AG10803 (cell line): ENCODE data around the gene PPARG.

Source experiments
- DNase-seq: peaks from one replicate; pipeline ENCODE4 v3.0.0; 2010; ENCODE audit warnings: low read depth
- H3K4me3 ChIP-seq: 2 replicates; pipeline ENCODE4 v1.5.1; 2011; ENCODE audit warnings: mild to moderate bottlenecking, low read length, control low read depth
- TF ChIP-seq, protein P1 (sequence below): conservative IDR thresholded peaks from 2 replicates; pipeline ENCODE4 v1.5.1; 2011; ENCODE audit warnings: mild to moderate bottlenecking, low read length, control low read depth, inconsistent platforms

Gene PPARG

DNA sequence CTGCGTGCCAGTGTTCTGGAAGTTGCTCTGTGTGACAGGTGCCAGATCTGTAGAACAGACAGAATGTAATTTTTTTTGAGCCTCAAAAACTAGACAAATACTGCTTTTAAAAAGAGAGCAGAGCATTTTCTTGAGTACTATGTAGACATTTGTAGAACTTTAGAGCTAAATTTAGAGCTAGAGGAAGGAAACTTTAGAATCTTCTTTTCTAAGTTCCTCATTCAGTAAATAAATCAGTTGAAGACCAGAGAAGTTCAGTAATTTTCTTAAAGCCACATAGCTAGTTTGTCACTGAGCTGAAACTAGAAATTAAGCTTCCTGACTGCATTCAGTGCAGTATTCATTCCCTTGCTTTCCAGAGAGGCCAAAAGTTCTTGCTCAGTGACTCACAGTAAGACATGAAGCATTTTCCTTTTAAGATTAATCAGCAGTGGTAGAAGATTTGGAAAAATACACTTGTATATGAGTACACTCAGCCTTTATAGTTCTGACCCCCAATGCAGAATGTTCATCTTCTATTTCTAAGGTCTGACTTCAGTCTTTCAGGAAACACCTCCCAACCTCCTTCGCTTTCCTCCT lies 111.8 kb downstream of the PPARG start:
- no peak overlapping the region for H3K4me3 ChIP-seq
- TF ChIP-seq, protein P1, sequence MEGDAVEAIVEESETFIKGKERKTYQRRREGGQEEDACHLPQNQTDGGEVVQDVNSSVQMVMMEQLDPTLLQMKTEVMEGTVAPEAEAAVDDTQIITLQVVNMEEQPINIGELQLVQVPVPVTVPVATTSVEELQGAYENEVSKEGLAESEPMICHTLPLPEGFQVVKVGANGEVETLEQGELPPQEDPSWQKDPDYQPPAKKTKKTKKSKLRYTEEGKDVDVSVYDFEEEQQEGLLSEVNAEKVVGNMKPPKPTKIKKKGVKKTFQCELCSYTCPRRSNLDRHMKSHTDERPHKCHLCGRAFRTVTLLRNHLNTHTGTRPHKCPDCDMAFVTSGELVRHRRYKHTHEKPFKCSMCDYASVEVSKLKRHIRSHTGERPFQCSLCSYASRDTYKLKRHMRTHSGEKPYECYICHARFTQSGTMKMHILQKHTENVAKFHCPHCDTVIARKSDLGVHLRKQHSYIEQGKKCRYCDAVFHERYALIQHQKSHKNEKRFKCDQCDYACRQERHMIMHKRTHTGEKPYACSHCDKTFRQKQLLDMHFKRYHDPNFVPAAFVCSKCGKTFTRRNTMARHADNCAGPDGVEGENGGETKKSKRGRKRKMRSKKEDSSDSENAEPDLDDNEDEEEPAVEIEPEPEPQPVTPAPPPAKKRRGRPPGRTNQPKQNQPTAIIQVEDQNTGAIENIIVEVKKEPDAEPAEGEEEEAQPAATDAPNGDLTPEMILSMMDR: no peak
- DNase-seq: peak; percentile 56

DNA sequence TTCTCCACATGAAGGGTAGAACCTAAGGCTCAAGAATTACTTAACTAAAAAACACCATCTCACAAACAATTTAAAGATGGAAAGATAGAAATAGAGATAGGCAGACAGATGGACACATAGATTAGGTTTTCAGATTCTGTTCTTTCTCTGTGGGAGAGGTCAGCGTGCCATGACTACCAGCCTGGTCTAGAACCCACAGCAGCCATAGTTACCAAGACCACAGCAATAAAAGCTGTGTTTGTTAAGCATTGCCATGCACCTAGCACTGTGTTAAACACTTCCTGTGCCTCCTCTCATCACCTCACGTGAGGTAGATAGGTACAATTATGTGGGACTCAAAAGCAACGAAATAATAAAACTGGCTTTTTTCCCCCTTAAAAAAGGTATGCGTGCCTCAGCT lies 112.3 kb downstream of the PPARG start:
- no peak overlapping the region for H3K4me3 ChIP-seq
- TF ChIP-seq, protein P1: no peak
- DNase-seq: no peak

DNA sequence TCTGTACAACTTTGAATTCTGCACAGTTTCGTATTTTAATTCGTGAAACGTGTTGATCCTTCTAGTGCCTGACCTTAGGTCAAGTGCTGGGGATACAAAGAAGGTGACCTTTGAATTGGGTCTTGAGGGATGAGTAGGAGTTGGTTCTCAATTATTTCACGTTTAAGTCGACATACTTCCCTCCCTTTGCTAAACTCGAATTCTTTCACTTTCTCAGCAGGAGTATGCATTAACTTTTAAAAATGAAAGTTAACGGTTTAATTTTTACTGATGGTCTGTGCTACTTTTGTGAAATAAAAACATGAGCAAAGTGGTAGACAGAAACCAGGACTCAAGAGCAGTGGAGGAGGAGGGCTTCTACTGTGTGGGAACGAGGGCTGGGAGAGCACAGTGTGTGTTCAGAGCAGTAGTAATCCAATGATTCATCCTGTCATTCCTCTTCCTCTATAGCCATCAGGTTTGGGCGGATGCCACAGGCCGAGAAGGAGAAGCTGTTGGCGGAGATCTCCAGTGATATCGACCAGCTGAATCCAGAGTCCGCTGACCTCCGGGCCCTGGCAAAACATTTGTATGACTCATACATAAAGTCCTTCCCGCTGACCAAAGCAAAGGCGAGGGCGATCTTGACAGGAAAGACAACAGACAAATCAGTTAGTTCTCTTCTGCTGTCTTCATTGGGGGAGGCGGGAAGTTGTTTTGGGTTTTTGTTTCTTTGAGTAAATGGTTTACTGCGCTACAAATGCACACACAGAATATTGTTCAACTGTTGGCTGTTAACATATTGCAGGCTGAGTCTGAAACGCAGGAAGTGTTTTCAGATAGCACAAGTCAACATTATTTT lies 116.8 kb downstream of the PPARG start:
- no peak for DNase-seq
- TF ChIP-seq, protein P1: no peak
- no peak overlapping the region for H3K4me3 ChIP-seq

DNA sequence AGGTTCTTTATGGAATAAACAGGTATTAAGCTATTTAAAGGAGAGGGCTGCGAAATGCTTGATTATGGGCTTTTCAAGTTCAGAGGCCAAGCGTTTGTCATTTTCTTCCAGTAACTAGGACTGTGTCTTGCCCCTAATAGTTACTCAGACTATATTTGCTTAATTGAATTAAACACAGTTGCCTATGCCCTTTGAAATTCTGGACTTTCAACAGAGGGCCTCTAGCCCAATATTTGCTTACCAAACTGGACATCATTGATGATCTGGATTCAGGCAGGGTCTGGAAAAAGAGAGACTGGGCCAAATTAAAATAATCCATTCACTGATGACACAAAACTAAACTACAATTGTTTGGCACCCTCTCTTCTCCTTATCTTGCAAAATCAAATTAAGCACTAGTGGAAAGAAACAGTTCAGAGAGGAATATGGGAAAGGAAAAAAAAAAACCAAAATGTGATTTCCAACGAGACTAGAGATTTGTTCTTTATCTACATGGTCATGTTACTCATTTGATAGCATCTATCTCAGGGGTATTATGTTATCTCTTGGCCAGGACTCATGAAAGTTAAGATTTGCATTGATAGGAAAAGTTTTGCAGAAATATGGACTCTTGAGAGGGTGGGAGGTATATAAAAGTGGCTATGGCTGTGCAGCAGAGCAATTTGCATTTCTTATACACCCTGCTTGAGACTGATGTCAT lies 120.3 kb downstream of the PPARG start:
- no peak for DNase-seq
- TF ChIP-seq, protein P1: no peak
- H3K4me3 ChIP-seq: no peak overlapping the region

DNA sequence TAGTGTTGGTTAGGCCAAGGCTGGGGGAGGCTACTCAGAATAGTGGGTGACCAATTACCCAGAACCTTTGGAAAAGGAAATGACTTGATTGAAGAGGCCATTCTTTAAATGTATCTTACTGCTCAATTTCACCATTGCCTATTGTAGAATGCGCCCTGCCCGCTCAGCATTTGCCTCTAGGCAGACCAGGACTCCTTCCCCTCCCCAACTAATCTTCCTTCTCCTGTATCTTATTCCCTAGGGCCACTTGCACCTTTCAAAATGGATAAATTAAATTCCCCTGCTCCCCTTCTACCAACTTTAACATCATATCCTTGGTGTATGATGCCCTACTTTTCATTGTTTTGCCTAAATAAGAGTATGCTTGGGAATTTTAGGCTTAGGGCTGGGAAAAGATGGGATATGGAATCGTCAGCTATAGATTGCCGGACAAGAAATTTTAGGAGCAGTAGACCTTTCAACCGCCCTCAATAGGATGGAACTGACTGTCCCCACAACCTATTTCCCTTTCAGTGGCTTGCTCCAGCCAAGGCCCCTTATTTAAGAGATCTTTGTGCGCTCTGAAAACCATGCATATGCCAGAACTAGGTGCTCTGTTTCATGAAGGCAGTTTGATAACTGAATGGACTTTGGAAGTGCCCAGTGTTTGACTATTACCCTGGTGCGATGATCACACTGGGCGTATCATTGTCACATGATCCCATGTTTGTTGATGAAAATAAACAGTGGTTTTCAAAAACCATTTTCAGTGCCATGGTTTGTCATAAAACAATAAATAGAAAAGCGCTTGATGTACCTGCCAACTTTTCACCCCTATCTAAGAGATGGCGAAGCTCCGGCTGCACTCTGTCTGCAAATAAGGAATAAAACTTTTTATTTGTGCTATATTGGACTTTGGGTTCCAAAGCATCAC lies 121.1 kb downstream of the PPARG start:
- no peak overlapping the region for H3K4me3 ChIP-seq
- no peak for DNase-seq
- TF ChIP-seq, protein P1: no peak

DNA sequence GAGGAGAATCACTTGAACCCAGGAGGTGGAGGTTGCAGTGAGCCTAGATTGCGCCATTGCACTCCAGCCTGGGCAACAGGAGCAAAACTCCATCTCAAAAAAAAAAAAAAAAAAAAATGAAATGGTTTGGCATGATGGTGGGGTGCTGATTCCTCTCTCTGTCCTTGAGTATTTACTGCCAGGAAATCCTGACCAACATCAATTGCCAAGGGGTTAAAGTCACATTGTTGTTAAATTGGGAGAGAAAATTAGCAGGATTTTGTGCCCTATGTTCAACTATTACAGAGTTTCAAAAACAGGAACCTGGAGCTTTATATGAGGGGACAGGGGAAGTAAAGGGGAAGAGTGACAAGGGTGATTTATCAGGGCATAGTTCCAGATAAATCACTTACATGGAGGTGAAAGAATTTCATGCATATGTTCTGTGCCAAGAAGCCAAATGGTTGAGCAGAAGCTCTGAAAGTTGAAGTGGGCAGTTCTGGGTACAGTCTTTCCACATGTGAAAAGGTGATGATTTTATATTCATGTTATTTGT lies 124.9 kb downstream of the PPARG start:
- no peak overlapping the region for H3K4me3 ChIP-seq
- DNase-seq: no peak
- TF ChIP-seq, protein P1: no peak
